OCI-LY1 (cell line): ENCODE results near the gene RNF112.

Source experiments
- H2AFZ ChIP-seq: fragments of 200-600 bp; sonication (generic), shearing (Covaris generic); 2 replicates; pipeline ENCODE4 v1.6.0; 2014; ENCODE audit warnings: antibody characterized with exemption, mild to moderate bottlenecking, low read length
- H3F3A ChIP-seq: fragments of 200-600 bp; sonication (generic), shearing (Covaris generic); 2 replicates; pipeline ENCODE4 v1.6.0; 2014; ENCODE audit warnings: mild to moderate bottlenecking, antibody characterized with exemption, low read length, moderate library complexity; ENCODE audit not compliant: insufficient read depth
- H3K27ac ChIP-seq: fragments of 200-600 bp; sonication (generic); 2 replicates; pipeline ENCODE4 v1.5.1; 2014; ENCODE audit warnings: low read length, mixed run types, mild to moderate bottlenecking, low read depth; ENCODE audit not compliant: poor library complexity, severe bottlenecking
- H3K27me3 ChIP-seq: fragments of 200-600 bp; sonication (generic); 2 replicates; pipeline ENCODE4 v1.6.0; 2014; ENCODE audit warnings: antibody characterized with exemption, mild to moderate bottlenecking, low read length, moderate library complexity; ENCODE audit not compliant: insufficient read depth
- H3K36me3 ChIP-seq: fragments of 200-600 bp; sonication (generic); 2 replicates; pipeline ENCODE4 v1.6.1; 2014; ENCODE audit warnings: mild to moderate bottlenecking, antibody characterized with exemption, low read length, moderate library complexity, mixed read lengths; ENCODE audit not compliant: insufficient read depth
- H3K4me1 ChIP-seq: fragments of 200-600 bp; sonication (generic); 2 replicates; pipeline ENCODE4 v1.5.1; 2014; ENCODE audit warnings: mild to moderate bottlenecking, low read length, moderate library complexity; ENCODE audit not compliant: insufficient read depth, severe bottlenecking
- H3K4me2 ChIP-seq: fragments of 200-600 bp; sonication (generic), shearing (Covaris generic); 2 replicates; pipeline ENCODE4 v1.6.1; 2014; ENCODE audit warnings: low read length
- H3K4me3 ChIP-seq: fragments of 200-600 bp; sonication (generic); 2 replicates; pipeline ENCODE4 v1.5.1; 2014; ENCODE audit warnings: low read length, low read depth, mild to moderate bottlenecking, mixed read lengths; ENCODE audit not compliant: poor library complexity, severe bottlenecking
- H3K79me2 ChIP-seq: fragments of 200-600 bp; shearing (Covaris generic); 2 replicates; pipeline ENCODE4 v1.6.1; 2016; ENCODE audit warnings: mixed run types, low read length, mixed read lengths; ENCODE audit not compliant: insufficient read depth
- H3K9ac ChIP-seq: fragments of 200-600 bp; sonication (generic), shearing (Covaris generic); 2 replicates; pipeline ENCODE4 v1.6.1; 2014; ENCODE audit warnings: mild to moderate bottlenecking, low read length, mixed read lengths
- H3K9me2 ChIP-seq: fragments of 200-600 bp; sonication (generic), shearing (Covaris generic); 2 replicates; pipeline ENCODE4 v1.6.1; 2014; ENCODE audit warnings: low read depth, mild to moderate bottlenecking, low read length, mixed read lengths
- H3K9me3 ChIP-seq: fragments of 200-600 bp; shearing (Covaris generic); 2 replicates; pipeline ENCODE4 v1.6.1; 2014; ENCODE audit warnings: low read length, mixed read lengths
- H4K20me1 ChIP-seq: fragments of 200-600 bp; sonication (generic), shearing (Covaris generic); 2 replicates; pipeline ENCODE4 v1.6.0; 2016; ENCODE audit warnings: mild to moderate bottlenecking, low read length; ENCODE audit not compliant: insufficient read depth
- EZH2 ChIP-seq: fragments of 200-600 bp; sonication (generic), shearing (Covaris generic); IDR thresholded peaks from 2 replicates; pipeline ENCODE4 v1.8.0; 2017; ENCODE audit warnings: borderline replicate concordance, mixed run types, mild to moderate bottlenecking, antibody characterized with exemption, low read length, moderate library complexity, mixed read lengths
- TF ChIP-seq, protein P1 (sequence below): fragments of 200-600 bp; sonication (generic), shearing (Covaris generic); IDR thresholded peaks from 2 replicates; pipeline ENCODE4 v1.5.1; 2017; ENCODE audit warnings: mild to moderate bottlenecking, antibody characterized with exemption, low read length, moderate library complexity, mixed read lengths

RNF112 gene

DNA sequence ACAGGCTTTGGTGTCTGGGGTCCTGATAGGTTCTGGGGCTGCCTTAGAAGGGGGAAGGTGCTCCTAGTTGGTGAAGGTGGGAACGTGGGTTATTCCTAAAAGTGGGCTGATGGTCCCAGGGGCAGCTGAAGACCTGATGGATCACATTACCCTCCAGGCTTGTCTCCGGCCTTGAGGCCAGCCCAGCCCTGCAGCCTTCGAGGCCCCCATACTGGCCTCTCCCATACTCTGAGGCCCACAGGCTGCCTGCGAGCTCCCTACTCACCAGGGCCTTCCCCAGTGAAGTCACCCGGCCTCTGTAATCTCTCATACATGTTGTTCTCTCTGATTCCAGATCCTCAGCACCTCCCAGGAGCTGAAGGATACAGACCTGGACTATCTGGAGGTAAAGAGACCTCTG, 2.7 kb downstream of the RNF112 start:
- Histone ChIP-seq H3K9me3 (no peaks in the 10 kb centered on the region), H3K9me2 (no peaks in the 10 kb centered on the region), H3K4me1 (no peaks in the 10 kb centered on the region), H3K4me2 (no peak overlapping the region), H4K20me1 (no peaks in the 10 kb centered on the region), H3F3A (no peaks in the 10 kb centered on the region), H3K36me3 (no peaks in the 10 kb centered on the region), H2AFZ (no peak overlapping the region), H3K27ac (no peak overlapping the region), H3K9ac (no peak overlapping the region), H3K4me3 (no peak overlapping the region), H3K27me3 (no peaks in the 10 kb centered on the region), H3K79me2 (no peaks in the 10 kb centered on the region)
- TF ChIP-seq EZH2: no peak
- TF ChIP-seq, protein P1, sequence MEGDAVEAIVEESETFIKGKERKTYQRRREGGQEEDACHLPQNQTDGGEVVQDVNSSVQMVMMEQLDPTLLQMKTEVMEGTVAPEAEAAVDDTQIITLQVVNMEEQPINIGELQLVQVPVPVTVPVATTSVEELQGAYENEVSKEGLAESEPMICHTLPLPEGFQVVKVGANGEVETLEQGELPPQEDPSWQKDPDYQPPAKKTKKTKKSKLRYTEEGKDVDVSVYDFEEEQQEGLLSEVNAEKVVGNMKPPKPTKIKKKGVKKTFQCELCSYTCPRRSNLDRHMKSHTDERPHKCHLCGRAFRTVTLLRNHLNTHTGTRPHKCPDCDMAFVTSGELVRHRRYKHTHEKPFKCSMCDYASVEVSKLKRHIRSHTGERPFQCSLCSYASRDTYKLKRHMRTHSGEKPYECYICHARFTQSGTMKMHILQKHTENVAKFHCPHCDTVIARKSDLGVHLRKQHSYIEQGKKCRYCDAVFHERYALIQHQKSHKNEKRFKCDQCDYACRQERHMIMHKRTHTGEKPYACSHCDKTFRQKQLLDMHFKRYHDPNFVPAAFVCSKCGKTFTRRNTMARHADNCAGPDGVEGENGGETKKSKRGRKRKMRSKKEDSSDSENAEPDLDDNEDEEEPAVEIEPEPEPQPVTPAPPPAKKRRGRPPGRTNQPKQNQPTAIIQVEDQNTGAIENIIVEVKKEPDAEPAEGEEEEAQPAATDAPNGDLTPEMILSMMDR: no peak

GRCh38 chr17:19414396-19415280, 3.6 kb downstream of the RNF112 start:
- no peak overlapping the region for H3K9ac ChIP-seq
- H3K9me2 ChIP-seq: no peaks in the 10 kb centered on the region
- H3K4me3 ChIP-seq: no peak overlapping the region
- TF ChIP-seq EZH2: no peak
- TF ChIP-seq, protein P1: no peak
- no peak overlapping the region for H2AFZ ChIP-seq
- H3K27me3 ChIP-seq: no peaks in the 10 kb centered on the region
- no peaks in the 10 kb centered on the region for H3K79me2 ChIP-seq
- no peaks in the 10 kb centered on the region for H3K4me1 ChIP-seq
- H3F3A ChIP-seq: no peaks in the 10 kb centered on the region
- no peaks in the 10 kb centered on the region for H3K36me3 ChIP-seq
- no peak overlapping the region for H3K27ac ChIP-seq
- no peak overlapping the region for H3K4me2 ChIP-seq
- no peaks in the 10 kb centered on the region for H4K20me1 ChIP-seq
- H3K9me3 ChIP-seq: no peaks in the 10 kb centered on the region

GRCh38 chr17:19415311-19415710, 4.3 kb downstream of the RNF112 start:
- no peaks in the 10 kb centered on the region for H3K79me2 ChIP-seq
- H3K27me3 ChIP-seq: no peaks in the 10 kb centered on the region
- no peak overlapping the region for H3K4me2 ChIP-seq
- no peak overlapping the region for H3K4me3 ChIP-seq
- H3K9ac ChIP-seq: no peak overlapping the region
- no peaks in the 10 kb centered on the region for H4K20me1 ChIP-seq
- no peak overlapping the region for H2AFZ ChIP-seq
- H3F3A ChIP-seq: no peaks in the 10 kb centered on the region
- no peak overlapping the region for H3K27ac ChIP-seq
- H3K4me1 ChIP-seq: no peaks in the 10 kb centered on the region
- no peaks in the 10 kb centered on the region for H3K36me3 ChIP-seq
- H3K9me3 ChIP-seq: no peaks in the 10 kb centered on the region
- TF ChIP-seq EZH2: no peak
- TF ChIP-seq, protein P1: no peak
- no peaks in the 10 kb centered on the region for H3K9me2 ChIP-seq
